ENCODE results near the gene ADARB1.

DNA sequence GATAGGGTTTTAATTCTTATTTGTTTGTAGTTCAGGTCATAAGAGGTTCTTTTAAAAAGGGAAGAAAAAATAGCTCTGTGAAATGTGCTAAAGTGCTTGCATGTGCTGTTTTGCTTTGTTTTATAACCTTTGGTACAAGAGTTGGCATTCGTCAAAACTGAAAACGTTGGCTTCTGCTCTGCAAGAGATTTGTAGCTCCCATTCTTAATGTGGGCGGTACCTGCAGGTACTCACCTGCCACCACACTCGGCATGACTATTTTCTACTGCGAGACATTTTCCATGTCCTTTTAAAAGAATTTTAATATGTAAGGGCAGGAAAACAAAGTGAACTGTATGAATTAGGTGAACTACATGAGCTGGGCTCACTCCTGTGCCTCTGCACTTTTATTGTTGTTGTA is 92.6 kb downstream of the ADARB1 start:
- no peak for TF ChIP-seq EZH2 (IDR thresholded peaks at IDR 0.05; ENCODE audit: low read depth)
- TF ChIP-seq, protein P1, sequence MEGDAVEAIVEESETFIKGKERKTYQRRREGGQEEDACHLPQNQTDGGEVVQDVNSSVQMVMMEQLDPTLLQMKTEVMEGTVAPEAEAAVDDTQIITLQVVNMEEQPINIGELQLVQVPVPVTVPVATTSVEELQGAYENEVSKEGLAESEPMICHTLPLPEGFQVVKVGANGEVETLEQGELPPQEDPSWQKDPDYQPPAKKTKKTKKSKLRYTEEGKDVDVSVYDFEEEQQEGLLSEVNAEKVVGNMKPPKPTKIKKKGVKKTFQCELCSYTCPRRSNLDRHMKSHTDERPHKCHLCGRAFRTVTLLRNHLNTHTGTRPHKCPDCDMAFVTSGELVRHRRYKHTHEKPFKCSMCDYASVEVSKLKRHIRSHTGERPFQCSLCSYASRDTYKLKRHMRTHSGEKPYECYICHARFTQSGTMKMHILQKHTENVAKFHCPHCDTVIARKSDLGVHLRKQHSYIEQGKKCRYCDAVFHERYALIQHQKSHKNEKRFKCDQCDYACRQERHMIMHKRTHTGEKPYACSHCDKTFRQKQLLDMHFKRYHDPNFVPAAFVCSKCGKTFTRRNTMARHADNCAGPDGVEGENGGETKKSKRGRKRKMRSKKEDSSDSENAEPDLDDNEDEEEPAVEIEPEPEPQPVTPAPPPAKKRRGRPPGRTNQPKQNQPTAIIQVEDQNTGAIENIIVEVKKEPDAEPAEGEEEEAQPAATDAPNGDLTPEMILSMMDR (conservative IDR thresholded peaks at IDR 0.05), result no peak
